ENCODE results near the gene RBP3.

RBP3 gene

DNA sequence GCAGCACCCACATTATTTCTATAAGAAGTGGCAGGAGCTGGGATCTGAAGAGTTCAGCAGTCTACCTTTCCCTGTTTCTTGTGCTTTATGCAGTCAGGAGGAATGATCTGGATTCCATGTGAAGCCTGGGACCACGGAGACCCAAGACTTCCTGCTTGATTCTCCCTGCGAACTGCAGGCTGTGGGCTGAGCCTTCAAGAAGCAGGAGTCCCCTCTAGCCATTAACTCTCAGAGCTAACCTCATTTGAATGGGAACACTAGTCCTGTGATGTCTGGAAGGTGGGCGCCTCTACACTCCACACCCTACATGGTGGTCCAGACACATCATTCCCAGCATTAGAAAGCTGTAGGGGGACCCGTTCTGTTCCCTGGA, 874 bp upstream of the RBP3 start:
- H3K27me3 ChIP-seq (ENCODE audit: insufficient read depth, low read length), result no peaks in the 10 kb centered on the region
- H3K4me3 ChIP-seq (ENCODE audit: low read length), result no peak overlapping the region
- H3K4me1 ChIP-seq (ENCODE audit: insufficient read depth, low read length), result no peaks in the 10 kb centered on the region
- no peak overlapping the region for H2AFZ ChIP-seq (ENCODE audit: low read depth, low read length)
- no peaks in the 10 kb centered on the region for H3K9me3 ChIP-seq (ENCODE audit: low read length)
- H3K36me3 ChIP-seq (ENCODE audit: insufficient read depth, low read length), result no peaks in the 10 kb centered on the region

- Histone ChIP-seq H3K36me3 (ENCODE audit: insufficient read depth, low read length) (no peaks in the 10 kb centered on the region), H3K4me1 (ENCODE audit: insufficient read depth, low read length) (no peaks in the 10 kb centered on the region), H3K27me3 (ENCODE audit: insufficient read depth, low read length) (peaks cover 5% of the 10 kb centered on the region), H3K4me3 (ENCODE audit: low read length) (no peak overlapping the region), H3K9me3 (ENCODE audit: low read length) (no peaks in the 10 kb centered on the region), H2AFZ (ENCODE audit: low read depth, low read length) (no peak overlapping the region)
Measured at GRCh38 chr10:47348661-47349470, 703 bp downstream of the RBP3 start.

- peaks cover 5% of the 10 kb centered on the region for H3K27me3 ChIP-seq (ENCODE audit: insufficient read depth, low read length)
- H2AFZ ChIP-seq (ENCODE audit: low read depth, low read length), result no peak overlapping the region
- no peaks in the 10 kb centered on the region for H3K4me1 ChIP-seq (ENCODE audit: insufficient read depth, low read length)
- no peaks in the 10 kb centered on the region for H3K9me3 ChIP-seq (ENCODE audit: low read length)
- H3K4me3 ChIP-seq (ENCODE audit: low read length), result no peak overlapping the region
- no peaks in the 10 kb centered on the region for H3K36me3 ChIP-seq (ENCODE audit: insufficient read depth, low read length)
Measured at GRCh38 chr10:47349516-47349915, 1.4 kb downstream of the RBP3 start.

GRCh38 chr10:47349941-47350371, 1.8 kb downstream of the RBP3 start:
- Histone ChIP-seq H3K4me3 (ENCODE audit: low read length) (no peak overlapping the region), H3K9me3 (ENCODE audit: low read length) (no peaks in the 10 kb centered on the region), H3K27me3 (ENCODE audit: insufficient read depth, low read length) (peaks cover 5% of the 10 kb centered on the region), H3K36me3 (ENCODE audit: insufficient read depth, low read length) (no peaks in the 10 kb centered on the region), H3K4me1 (ENCODE audit: insufficient read depth, low read length) (no peaks in the 10 kb centered on the region), H2AFZ (ENCODE audit: low read depth, low read length) (no peak overlapping the region)

DNA sequence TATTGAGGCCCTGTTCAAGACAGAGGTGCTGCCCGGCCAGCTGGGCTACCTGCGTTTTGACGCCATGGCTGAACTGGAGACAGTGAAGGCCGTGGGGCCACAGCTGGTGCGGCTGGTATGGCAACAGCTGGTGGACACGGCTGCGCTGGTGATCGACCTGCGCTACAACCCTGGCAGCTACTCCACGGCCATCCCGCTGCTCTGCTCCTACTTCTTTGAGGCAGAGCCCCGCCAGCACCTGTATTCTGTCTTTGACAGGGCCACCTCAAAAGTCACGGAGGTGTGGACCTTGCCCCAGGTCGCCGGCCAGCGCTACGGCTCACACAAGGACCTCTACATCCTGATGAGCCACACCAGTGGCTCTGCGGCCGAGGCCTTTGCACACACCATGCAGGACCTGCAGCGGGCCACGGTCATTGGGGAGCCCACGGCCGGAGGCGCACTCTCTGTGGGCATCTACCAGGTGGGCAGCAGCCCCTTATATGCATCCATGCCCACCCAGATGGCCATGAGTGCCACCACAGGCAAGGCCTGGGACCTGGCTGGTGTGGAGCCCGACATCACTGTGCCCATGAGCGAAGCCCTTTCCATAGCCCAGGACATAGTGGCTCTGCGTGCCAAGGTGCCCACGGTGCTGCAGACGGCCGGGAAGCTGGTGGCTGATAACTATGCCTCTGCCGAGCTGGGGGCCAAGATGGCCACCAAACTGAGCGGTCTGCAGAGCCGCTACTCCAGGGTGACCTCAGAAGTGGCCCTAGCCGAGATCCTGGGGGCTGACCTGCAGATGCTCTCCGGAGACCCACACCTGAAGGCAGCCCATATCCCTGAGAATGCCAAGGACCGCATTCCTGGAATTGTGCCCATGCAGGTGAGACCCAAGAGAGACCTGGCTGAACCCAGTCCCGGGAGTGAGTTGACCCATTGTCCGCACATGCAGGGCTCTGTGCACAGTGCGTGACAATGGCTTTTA, 2.8 kb downstream of the RBP3 start:
- Histone ChIP-seq H3K36me3 (ENCODE audit: insufficient read depth, low read length) (no peaks in the 10 kb centered on the region), H2AFZ (ENCODE audit: low read depth, low read length) (no peak overlapping the region), H3K4me3 (ENCODE audit: low read length) (no peak overlapping the region), H3K4me1 (ENCODE audit: insufficient read depth, low read length) (no peaks in the 10 kb centered on the region), H3K27me3 (ENCODE audit: insufficient read depth, low read length) (peaks cover 5% of the 10 kb centered on the region), H3K9me3 (ENCODE audit: low read length) (no peaks in the 10 kb centered on the region)

DNA sequence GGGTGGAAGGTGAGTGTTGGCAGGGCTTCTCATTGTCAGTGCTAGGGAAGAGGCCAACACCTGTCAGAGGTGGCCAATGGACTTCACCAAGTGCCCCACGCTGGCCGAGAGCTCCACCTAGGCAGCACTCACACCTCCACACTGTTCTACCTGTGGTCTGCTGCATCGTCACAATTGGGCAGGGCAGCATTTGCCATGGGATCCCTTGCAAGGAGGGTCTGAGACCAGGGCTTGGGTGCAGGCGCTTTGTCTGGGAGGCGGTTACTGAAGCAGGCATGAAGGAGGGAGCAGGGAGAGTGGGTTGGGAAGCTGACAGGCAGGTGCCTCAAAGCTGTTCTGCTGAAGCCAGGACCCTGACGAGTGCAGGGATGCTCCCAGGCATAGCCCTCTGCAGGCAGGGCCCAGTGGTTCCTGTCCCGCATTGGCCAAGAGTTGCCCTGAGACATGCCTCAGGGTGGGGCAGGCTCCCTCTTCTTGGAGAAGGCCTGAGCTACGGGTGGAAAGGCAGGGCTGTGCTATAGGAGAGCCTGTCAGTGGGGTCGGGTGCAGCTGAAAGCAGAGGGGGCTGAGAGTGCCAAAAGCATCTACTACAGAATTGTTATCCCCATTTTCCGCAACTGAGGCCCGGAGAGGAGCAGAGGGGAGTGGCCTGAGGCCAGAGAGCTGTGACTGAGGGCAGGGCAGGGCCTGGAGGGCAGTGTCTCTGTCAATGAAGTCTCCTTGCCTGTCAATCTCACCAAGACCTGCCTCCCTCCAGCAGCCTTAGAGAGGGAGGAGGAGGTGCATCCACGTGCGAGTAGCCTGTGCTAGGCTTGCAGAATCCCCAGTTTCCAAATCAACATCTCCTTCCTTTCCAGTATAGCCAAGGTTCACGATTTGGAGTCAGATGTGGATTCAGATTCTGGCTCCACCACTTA, 4.0 kb downstream of the RBP3 start:
- H3K9me3 ChIP-seq (ENCODE audit: low read length), result no peaks in the 10 kb centered on the region
- H3K4me3 ChIP-seq (ENCODE audit: low read length), result no peak overlapping the region
- peaks cover 5% of the 10 kb centered on the region for H3K27me3 ChIP-seq (ENCODE audit: insufficient read depth, low read length)
- no peaks in the 10 kb centered on the region for H3K36me3 ChIP-seq (ENCODE audit: insufficient read depth, low read length)
- no peak overlapping the region for H2AFZ ChIP-seq (ENCODE audit: low read depth, low read length)
- H3K4me1 ChIP-seq (ENCODE audit: insufficient read depth, low read length), result no peaks in the 10 kb centered on the region

DNA sequence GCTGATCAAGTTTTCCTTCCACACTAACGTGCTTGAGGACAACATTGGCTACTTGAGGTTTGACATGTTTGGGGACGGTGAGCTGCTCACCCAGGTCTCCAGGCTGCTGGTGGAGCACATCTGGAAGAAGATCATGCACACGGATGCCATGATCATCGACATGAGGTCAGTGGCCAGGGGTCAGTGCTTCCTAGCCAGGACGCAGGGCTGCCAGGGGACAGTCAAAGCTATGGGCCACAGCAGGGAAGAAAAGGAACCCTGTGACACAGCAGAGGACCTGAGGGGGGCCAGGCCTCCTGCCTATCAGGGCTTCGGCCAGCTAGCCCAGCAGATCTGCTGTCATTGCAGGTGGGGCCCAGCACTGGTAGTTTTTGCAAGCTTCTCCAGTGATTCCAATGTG, 5.2 kb downstream of the RBP3 start:
- Histone ChIP-seq H3K36me3 (ENCODE audit: insufficient read depth, low read length) (no peaks in the 10 kb centered on the region), H3K4me1 (ENCODE audit: insufficient read depth, low read length) (no peaks in the 10 kb centered on the region), H3K27me3 (ENCODE audit: insufficient read depth, low read length) (peaks cover 5% of the 10 kb centered on the region), H3K4me3 (ENCODE audit: low read length) (no peak overlapping the region), H3K9me3 (ENCODE audit: low read length) (no peaks in the 10 kb centered on the region), H2AFZ (ENCODE audit: low read depth, low read length) (no peak overlapping the region)

- Histone ChIP-seq H3K4me3 (ENCODE audit: low read length) (no peak overlapping the region), H3K36me3 (ENCODE audit: insufficient read depth, low read length) (no peaks in the 10 kb centered on the region), H3K27me3 (ENCODE audit: insufficient read depth, low read length) (peaks cover 5% of the 10 kb centered on the region), H2AFZ (ENCODE audit: low read depth, low read length) (no peak overlapping the region), H3K4me1 (ENCODE audit: insufficient read depth, low read length) (no peaks in the 10 kb centered on the region), H3K9me3 (ENCODE audit: low read length) (no peaks in the 10 kb centered on the region)
Measured at GRCh38 chr10:47354165-47354564, 6.0 kb downstream of the RBP3 start.

GRCh38 chr10:47354900-47355299, 6.7 kb downstream of the RBP3 start:
- H2AFZ ChIP-seq (ENCODE audit: low read depth, low read length), result no peak overlapping the region
- H3K9me3 ChIP-seq (ENCODE audit: low read length), result no peaks in the 10 kb centered on the region
- no peaks in the 10 kb centered on the region for H3K36me3 ChIP-seq (ENCODE audit: insufficient read depth, low read length)
- no peaks in the 10 kb centered on the region for H3K4me1 ChIP-seq (ENCODE audit: insufficient read depth, low read length)
- H3K27me3 ChIP-seq (ENCODE audit: insufficient read depth, low read length), result peaks cover 5% of the 10 kb centered on the region
- no peak overlapping the region for H3K4me3 ChIP-seq (ENCODE audit: low read length)

- Histone ChIP-seq H3K4me3 (ENCODE audit: low read length) (no peak overlapping the region), H2AFZ (ENCODE audit: low read depth, low read length) (no peak overlapping the region)
Measured at GRCh38 chr10:47356708-47357107, 8.5 kb downstream of the RBP3 start.

DNA sequence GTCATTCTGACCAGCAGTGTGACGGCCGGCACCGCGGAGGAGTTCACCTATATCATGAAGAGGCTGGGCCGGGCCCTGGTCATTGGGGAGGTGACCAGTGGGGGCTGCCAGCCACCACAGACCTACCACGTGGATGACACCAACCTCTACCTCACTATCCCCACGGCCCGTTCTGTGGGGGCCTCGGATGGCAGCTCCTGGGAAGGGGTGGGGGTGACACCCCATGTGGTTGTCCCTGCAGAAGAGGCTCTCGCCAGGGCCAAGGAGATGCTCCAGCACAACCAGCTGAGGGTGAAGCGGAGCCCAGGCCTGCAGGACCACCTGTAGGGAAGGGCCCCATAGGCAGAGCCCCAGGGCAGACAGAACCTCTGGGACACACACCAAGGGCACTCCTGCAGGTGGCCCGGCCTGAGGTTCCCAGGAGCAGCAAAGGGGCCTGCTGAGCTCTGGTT, 9.0 kb downstream of the RBP3 start:
- no peaks in the 10 kb centered on the region for H3K9me3 ChIP-seq (ENCODE audit: low read length)
- no peak overlapping the region for H3K4me3 ChIP-seq (ENCODE audit: low read length)
- H3K27me3 ChIP-seq (ENCODE audit: insufficient read depth, low read length), result peaks cover 5% of the 10 kb centered on the region
- H2AFZ ChIP-seq (ENCODE audit: low read depth, low read length), result no peak overlapping the region
- H3K4me1 ChIP-seq (ENCODE audit: insufficient read depth, low read length), result no peaks in the 10 kb centered on the region
- H3K36me3 ChIP-seq (ENCODE audit: insufficient read depth, low read length), result no peaks in the 10 kb centered on the region

More at GRCh38 chr10:47356708-47357107, 8.5 kb downstream of the RBP3 start:
- Histone ChIP-seq H3K9me3 (ENCODE audit: low read length) (no peaks in the 10 kb centered on the region), H3K4me1 (ENCODE audit: insufficient read depth, low read length) (no peaks in the 10 kb centered on the region), H3K36me3 (ENCODE audit: insufficient read depth, low read length) (no peaks in the 10 kb centered on the region), H3K27me3 (ENCODE audit: insufficient read depth, low read length) (peaks cover 5% of the 10 kb centered on the region)

GRCh38 chr10:47357911-47358310, 9.7 kb downstream of the RBP3 start:
- H3K9me3 ChIP-seq (ENCODE audit: low read length), result no peaks in the 10 kb centered on the region
- no peak overlapping the region for H2AFZ ChIP-seq (ENCODE audit: low read depth, low read length)
- no peaks in the 10 kb centered on the region for H3K4me1 ChIP-seq (ENCODE audit: insufficient read depth, low read length)
- H3K27me3 ChIP-seq (ENCODE audit: insufficient read depth, low read length), result peaks cover 5% of the 10 kb centered on the region
- H3K36me3 ChIP-seq (ENCODE audit: insufficient read depth, low read length), result no peaks in the 10 kb centered on the region
- H3K4me3 ChIP-seq (ENCODE audit: low read length), result no peak overlapping the region

Measured in neuron (in vitro differentiated cells).